AG20443 (cell line): ENCODE data around the gene RALGAPB.
"Not testable (repeated sequence)": the region's sequence is repeated elsewhere in the genome, so short reads cannot be mapped to it uniquely, and the experiment has no call there.

Experiments
- DNase-seq: peaks from one replicate; pipeline ENCODE4 v3.0.0; 2012; ENCODE audit warnings: low spot score, mixed read lengths

RALGAPB gene

DNA sequence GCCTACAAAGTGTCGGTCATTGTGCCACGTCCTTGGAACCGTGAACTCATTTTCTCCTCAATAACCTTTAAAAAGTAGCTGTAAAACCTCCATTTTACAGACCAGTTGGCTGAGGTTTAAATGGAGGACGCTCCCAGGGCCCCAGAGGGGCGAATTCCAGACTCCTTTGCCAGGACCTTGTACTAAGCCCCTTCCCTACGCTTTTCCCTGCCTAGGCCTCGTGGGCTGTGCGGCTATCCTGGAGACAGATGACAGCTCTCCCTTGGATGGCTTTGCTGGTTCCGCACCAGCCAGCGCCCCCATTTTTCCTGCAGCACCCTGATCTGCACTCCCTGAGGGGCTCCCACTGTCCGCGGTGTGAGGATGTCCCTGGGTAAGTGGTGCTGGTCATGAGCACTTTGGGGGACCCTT, 25.4 kb upstream of the RALGAPB start:
- DNase-seq = no peak

GRCh38 chr20:38447931-38448675, 24.5 kb upstream of the RALGAPB start:
- no peak for DNase-seq

GRCh38 chr20:38449046-38449445, 23.6 kb upstream of the RALGAPB start:
- DNase-seq = no peak

- DNase-seq = no peak
Observed at GRCh38 chr20:38450412-38450975, 22.1 kb upstream of the RALGAPB start.

- peak; percentile 48 for DNase-seq
Observed at GRCh38 chr20:38452880-38453624, 19.6 kb upstream of the RALGAPB start.

DNA sequence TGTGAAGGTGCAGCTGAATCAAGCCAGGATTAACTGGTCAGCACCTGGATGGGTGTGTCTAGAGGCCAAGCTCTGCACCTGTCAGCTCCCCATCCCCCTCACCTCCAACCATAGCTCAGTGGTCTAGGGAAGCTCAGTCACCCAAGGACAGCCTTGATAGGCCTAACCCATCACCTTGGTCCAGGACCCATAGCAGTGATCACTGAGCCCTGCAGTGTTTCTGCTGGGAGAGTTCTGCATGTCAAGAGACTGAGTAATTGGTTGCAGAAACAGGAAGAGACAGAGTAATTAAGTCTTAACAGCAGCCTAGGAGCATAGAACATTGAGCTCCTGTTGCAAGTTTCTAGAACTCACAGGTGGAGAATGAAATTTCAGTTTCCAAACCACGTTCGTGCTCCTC, 18.7 kb upstream of the RALGAPB start:
- no peak for DNase-seq

GRCh38 chr20:38454556-38455473, 17.8 kb upstream of the RALGAPB start:
- DNase-seq = no peak

DNA sequence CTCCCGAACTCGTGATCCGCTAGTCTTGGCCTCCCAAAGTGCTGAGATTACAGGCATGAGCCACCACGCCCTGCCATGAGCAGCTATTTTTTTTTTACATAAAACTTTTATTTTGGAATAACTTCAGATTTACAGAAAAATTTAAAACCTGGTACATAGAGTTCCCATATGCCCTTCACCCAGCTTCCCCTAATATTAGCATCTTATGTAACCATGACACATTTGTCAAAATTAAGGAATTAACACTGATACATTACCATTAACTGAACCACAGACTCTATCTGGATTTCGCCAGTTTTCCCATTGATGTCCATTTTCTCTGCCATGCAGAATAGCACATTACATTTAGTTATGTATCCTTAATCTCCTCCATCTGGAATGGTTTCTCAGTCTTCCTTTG, 14.3 kb upstream of the RALGAPB start:
- DNase-seq = no peak

DNA sequence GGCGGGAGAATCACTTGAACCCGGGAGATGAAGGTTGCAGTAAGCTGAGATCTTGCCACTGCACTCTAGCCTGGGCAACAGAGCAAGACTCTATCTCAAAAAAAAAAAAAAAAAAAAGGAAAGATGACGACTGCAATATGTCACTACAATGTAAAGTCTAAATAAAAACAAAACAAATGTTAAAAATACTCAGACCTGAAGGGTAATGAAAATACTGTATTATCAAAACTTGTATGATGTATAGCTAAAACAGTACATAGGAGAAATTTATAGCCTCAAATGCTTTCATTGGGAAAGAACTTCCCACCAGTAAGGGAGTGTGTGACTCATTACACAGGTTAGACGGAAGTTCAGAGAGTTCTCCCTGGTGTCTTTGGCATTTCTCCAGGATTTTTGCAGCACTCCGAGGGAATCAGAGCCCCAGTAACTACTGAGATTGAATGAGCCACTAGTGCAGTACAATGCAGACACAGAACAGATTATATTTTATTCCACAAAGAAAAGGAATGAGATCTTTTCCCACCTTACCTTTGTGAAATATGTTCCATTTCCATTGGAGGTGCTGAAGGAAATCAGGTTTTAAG, 12.5 kb upstream of the RALGAPB start:
- no peak for DNase-seq

- DNase-seq = not testable (repeated sequence)
Observed at GRCh38 chr20:38460631-38461030, 12.0 kb upstream of the RALGAPB start.

- not testable (repeated sequence) for DNase-seq
Observed at GRCh38 chr20:38461167-38461566, 11.5 kb upstream of the RALGAPB start.

DNA sequence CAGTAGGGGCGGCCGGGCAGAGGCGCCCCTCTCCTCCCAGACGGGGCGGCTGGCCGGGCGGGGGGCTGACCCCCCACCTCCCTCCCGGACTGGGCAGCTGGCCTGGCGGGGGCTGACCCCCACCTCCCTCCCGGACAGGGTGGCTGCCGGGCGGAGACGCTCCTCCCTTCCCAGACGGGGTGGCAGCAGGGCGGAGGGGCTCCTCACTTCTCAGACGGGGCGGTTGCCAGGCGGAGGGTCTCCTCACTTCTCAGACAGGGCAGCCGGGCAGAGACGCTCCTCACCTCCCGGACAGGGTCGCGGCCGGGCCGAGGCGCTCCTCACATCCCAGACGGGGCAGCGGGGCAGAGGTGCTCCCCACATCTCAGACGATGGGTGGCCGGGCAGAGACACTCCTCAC, 11.1 kb upstream of the RALGAPB start:
- DNase-seq = not testable (repeated sequence)

GRCh38 chr20:38466171-38466570, 6.5 kb upstream of the RALGAPB start:
- no peak for DNase-seq

GRCh38 chr20:38466983-38467382, 5.7 kb upstream of the RALGAPB start:
- DNase-seq = no peak

GRCh38 chr20:38471245-38471644, 1.4 kb upstream of the RALGAPB start:
- no peak for DNase-seq

- no peak for DNase-seq
Observed at GRCh38 chr20:38471987-38472512, 593 bp upstream of the RALGAPB start.

- DNase-seq = no peak
Observed at GRCh38 chr20:38473367-38473795, 738 bp downstream of the RALGAPB start.

GRCh38 chr20:38477747-38478146, 5.1 kb downstream of the RALGAPB start:
- no peak for DNase-seq

- no peak for DNase-seq
Observed at GRCh38 chr20:38479596-38479995, 7.0 kb downstream of the RALGAPB start.

- no peak for DNase-seq
Observed at GRCh38 chr20:38485041-38485440, 12.4 kb downstream of the RALGAPB start.

DNA sequence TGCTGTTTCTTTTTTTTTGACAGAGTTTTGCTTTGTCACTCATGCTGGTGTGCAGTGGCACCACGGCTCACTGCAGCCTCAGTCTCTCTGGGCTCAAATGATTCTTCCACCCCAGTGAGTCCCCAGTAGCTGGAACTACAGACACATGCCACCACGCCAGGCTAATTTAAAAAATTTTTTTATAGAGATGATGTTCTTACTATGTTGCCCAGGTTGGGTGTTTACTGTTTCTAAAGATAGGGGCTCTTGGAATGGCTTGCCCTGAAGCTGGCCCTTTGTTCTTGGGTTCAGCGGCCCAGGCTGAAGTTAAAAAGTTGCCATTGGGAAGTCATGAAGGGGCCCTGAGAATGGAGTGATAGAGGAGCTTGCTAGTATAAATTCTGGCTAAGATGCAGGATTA, 16.5 kb downstream of the RALGAPB start:
- DNase-seq = no peak
